Measurements from ENCODE around the gene ATP8A2. TPM values are rescaled to one million over a fixed set of nuclear protein-coding genes. Genes with fewer than 3 reads are reported as not detected.

ATP8A2 gene
- polyA plus RNA-seq, 3 donors = 0.10 to 0.14 (median 0.11) TPM

- WGBS, 3 donors = 41 to 49% (median 47%) methylated on average over 4 of the region's 4 CpGs
- no peak overlapping the region for H3K27ac ChIP-seq (ENCODE audit: low read depth, low read length)
Measured at GRCh38 chr13:25440061-25440460, 68.3 kb downstream of the ATP8A2 start.

GRCh38 chr13:25446261-25446660 lies 74.5 kb downstream of the ATP8A2 start:
- H3K27ac ChIP-seq (ENCODE audit: low read depth, low read length) = no peak overlapping the region
- 76 to 86% (median 86%) methylated on average over 4 of the region's 4 CpGs for WGBS, 3 donors

- WGBS, 3 donors = 67 to 79% (median 74%) methylated on average over 3 of the region's 3 CpGs
- no peak overlapping the region for H3K27ac ChIP-seq (ENCODE audit: low read depth, low read length)
Measured at GRCh38 chr13:25447396-25447795, 75.6 kb downstream of the ATP8A2 start.

- 81 to 89% (median 86%) methylated on average over 7 of the region's 7 CpGs for WGBS, 3 donors
- H3K27ac ChIP-seq (ENCODE audit: low read depth, low read length) = no peak overlapping the region
Measured at GRCh38 chr13:25453850-25454365, 82.1 kb downstream of the ATP8A2 start.

- no peak overlapping the region for H3K27ac ChIP-seq (ENCODE audit: low read depth, low read length)
- 73 to 87% (median 77%) methylated on average over 3 of the region's 3 CpGs for WGBS, 3 donors
Measured at GRCh38 chr13:25455146-25455545, 83.4 kb downstream of the ATP8A2 start.

- 66 to 84% (median 74%) methylated on average over 4 of the region's 4 CpGs for WGBS, 3 donors
- H3K27ac ChIP-seq (ENCODE audit: low read depth, low read length) = no peak overlapping the region
Measured at GRCh38 chr13:25457566-25457965, 85.8 kb downstream of the ATP8A2 start.

- 75 to 84% (median 83%) methylated on average over 9 of the region's 9 CpGs for WGBS, 3 donors
- no peak overlapping the region for H3K27ac ChIP-seq (ENCODE audit: low read depth, low read length)
Measured at GRCh38 chr13:25462301-25463125, 90.7 kb downstream of the ATP8A2 start.

- 75 to 83% (median 79%) methylated on average over 3 of the region's 3 CpGs for WGBS, 3 donors
- H3K27ac ChIP-seq (ENCODE audit: low read depth, low read length) = no peak overlapping the region
Measured at GRCh38 chr13:25463496-25463895, 91.7 kb downstream of the ATP8A2 start.

GRCh38 chr13:25466880-25467279 lies 95.1 kb downstream of the ATP8A2 start:
- WGBS, 3 donors = 59 to 68% (median 65%) methylated on average over 4 of the region's 4 CpGs
- H3K27ac ChIP-seq (ENCODE audit: low read depth, low read length) = no peak overlapping the region

GRCh38 chr13:25468325-25469168 lies 96.8 kb downstream of the ATP8A2 start:
- 5 to 6% (median 5%) methylated on average over 48 to 75 of the region's 75 CpGs for WGBS, 3 donors

GRCh38 chr13:25469169-25469525 lies 97.4 kb downstream of the ATP8A2 start:
- 6 to 9% (median 7%) methylated on average over 15 to 20 of the region's 20 CpGs for WGBS, 3 donors
- no peak overlapping the region for H3K27ac ChIP-seq (ENCODE audit: low read depth, low read length)

More at GRCh38 chr13:25468325-25469168, 96.8 kb downstream of the ATP8A2 start:
- no peak overlapping the region for H3K27ac ChIP-seq (ENCODE audit: low read depth, low read length)

GRCh38 chr13:25473864-25474263 lies 102.1 kb downstream of the ATP8A2 start:
- 44 to 58% (median 52%) methylated on average over 2 of the region's 2 CpGs for WGBS, 3 donors
- no peak overlapping the region for H3K27ac ChIP-seq (ENCODE audit: low read depth, low read length)

- H3K27ac ChIP-seq (ENCODE audit: low read depth, low read length) = no peak overlapping the region
- WGBS, 3 donors = 47 to 86% (median 85%) methylated on average over 1 of the region's 1 CpG
Measured at GRCh38 chr13:25478186-25478585, 106.4 kb downstream of the ATP8A2 start.

GRCh38 chr13:25489238-25489637 lies 117.5 kb downstream of the ATP8A2 start:
- H3K27ac ChIP-seq (ENCODE audit: low read depth, low read length) = no peak overlapping the region
- WGBS, 3 donors = 26 to 31% (median 27%) methylated on average over 12 of the region's 12 CpGs

GRCh38 chr13:25490236-25490635 lies 118.5 kb downstream of the ATP8A2 start:
- WGBS, 3 donors = 69 to 77% (median 73%) methylated on average over 9 of the region's 9 CpGs
- no peak overlapping the region for H3K27ac ChIP-seq (ENCODE audit: low read depth, low read length)

GRCh38 chr13:25493931-25494640 lies 122.3 kb downstream of the ATP8A2 start:
- 57 to 68% (median 67%) methylated on average over 10 of the region's 10 CpGs for WGBS, 3 donors
- no peak overlapping the region for H3K27ac ChIP-seq (ENCODE audit: low read depth, low read length)

GRCh38 chr13:25494698-25495411 lies 123.1 kb downstream of the ATP8A2 start:
- H3K27ac ChIP-seq (ENCODE audit: low read depth, low read length) = no peak overlapping the region
- 50 to 60% (median 50%) methylated on average over 9 of the region's 9 CpGs for WGBS, 3 donors

GRCh38 chr13:25501231-25501630 lies 129.5 kb downstream of the ATP8A2 start:
- no peak overlapping the region for H3K27ac ChIP-seq (ENCODE audit: low read depth, low read length)
- 45 to 69% (median 66%) methylated on average over 3 of the region's 3 CpGs for WGBS, 3 donors
